Lower lobe of right lung (tissue), 2 donors: ENCODE measurements around the gene LRCH1. TPM values are rescaled to one million over a fixed set of nuclear protein-coding genes. Genes with fewer than 3 reads are reported as not detected.
"Not testable (repeated sequence)": the region's sequence is repeated elsewhere in the genome, so short reads cannot be mapped to it uniquely, and the experiment has no call there.

Source experiments
- ATAC-seq, 2 donors: fragments of 200-7000 bp; cut with Tn5 transposase; one replicate each; pipeline ENCODE4 v1.9.1; 2020 to 2022; ENCODE audit warnings: mild to moderate bottlenecking in 2 of 2, moderate library complexity in 2 of 2
- DNase-seq: peaks from one replicate; pipeline ENCODE4 v3.0.0-alpha.2; 2020
- H3K27ac ChIP-seq: fragments of 200-600 bp; one replicate; pipeline ENCODE4 v1.8.0; 2022
- H3K27me3 ChIP-seq: fragments of 200-600 bp; one replicate; pipeline ENCODE4 v1.8.0; 2022; ENCODE audit warnings: low read depth
- H3K36me3 ChIP-seq: fragments of 200-600 bp; one replicate; pipeline ENCODE4 v1.8.0; 2022; ENCODE audit warnings: mild to moderate bottlenecking
- H3K4me1 ChIP-seq: fragments of 200-600 bp; one replicate; pipeline ENCODE4 v1.8.0; 2022
- H3K4me3 ChIP-seq: fragments of 200-600 bp; one replicate; pipeline ENCODE4 v1.8.0; 2022; ENCODE audit warnings: mild to moderate bottlenecking
- H3K9me3 ChIP-seq: fragments of 200-600 bp; one replicate; pipeline ENCODE4 v1.8.0; 2022
- CTCF ChIP-seq: fragments of 200-600 bp; IDR thresholded peaks from one replicate; pipeline ENCODE4 v1.8.0; 2022; ENCODE audit warnings: antibody characterized with exemption, mild to moderate bottlenecking
- intact Hi-C: fragments of 100-400 bp; cut with DNase I; formaldehyde crosslinking; loops from one replicate; pipeline ENCODE4 v1.11.0; 2022
- total RNA-seq: library from RNA; stranded (reverse); fragmentation: NEBNext Ultra II Directional; extraction: Animal tissue kit (Norgen Biotek cat#: 25700); gene quantifications from one replicate; pipeline ENCODE4 v1.2.1, GENCODE V29; 2021
- donor health status: DM: no; HTN: yes; CAD: no; lungs with severe emphysema.

Gene LRCH1
- total RNA-seq, 1 donor from 2014 or later = 25.9 TPM

- intact Hi-C loops = no loop called here
- Histone ChIP-seq H3K27me3 (no peaks in the 10 kb centered on the region), H3K27ac (no peak overlapping the region), H3K36me3 (peaks cover 51% of the 10 kb centered on the region), H3K4me3 (no peak overlapping the region), H3K9me3 (no peaks in the 10 kb centered on the region), H3K4me1 (peaks cover 14% of the 10 kb centered on the region)
- ATAC-seq (peak; percentile 77 to 84), DNase-seq (no peak)
- no peak for TF ChIP-seq CTCF
Observed at GRCh38 chr13:46751811-46752635, 199.1 kb downstream of the LRCH1 start.

- no peak for DNase-seq
- no peak for ATAC-seq
- Histone ChIP-seq H3K4me3 (no peak overlapping the region), H3K27ac (no peak overlapping the region), H3K27me3 (no peaks in the 10 kb centered on the region), H3K4me1 (peaks cover 21% of the 10 kb centered on the region), H3K36me3 (peaks cover 43% of the 10 kb centered on the region), H3K9me3 (no peaks in the 10 kb centered on the region)
- intact Hi-C loops = no loop called here
- no peak for TF ChIP-seq CTCF
Observed at GRCh38 chr13:46753137-46753536, 200.2 kb downstream of the LRCH1 start.

DNA sequence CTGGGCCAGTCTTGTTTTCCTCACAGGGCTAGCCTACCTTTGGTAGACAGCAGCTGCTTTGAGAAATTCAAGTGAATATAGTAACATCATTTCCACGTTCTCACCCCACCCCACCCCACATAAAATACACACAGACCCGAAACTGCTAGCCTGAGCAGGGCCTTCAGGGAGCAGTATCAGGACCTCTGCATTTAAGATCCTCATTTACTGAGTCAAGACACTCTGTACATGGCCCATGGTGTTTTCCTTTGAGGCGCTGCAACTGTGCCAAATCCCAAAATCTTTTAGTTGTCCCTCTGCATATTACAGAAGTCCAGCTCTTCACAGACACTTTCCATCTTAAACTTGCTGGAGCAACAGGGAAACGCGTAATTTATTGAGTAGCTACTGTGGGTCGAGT, 200.9 kb downstream of the LRCH1 start:
- peaks cover 21% of the 10 kb centered on the region for H3K4me1 ChIP-seq

DNA sequence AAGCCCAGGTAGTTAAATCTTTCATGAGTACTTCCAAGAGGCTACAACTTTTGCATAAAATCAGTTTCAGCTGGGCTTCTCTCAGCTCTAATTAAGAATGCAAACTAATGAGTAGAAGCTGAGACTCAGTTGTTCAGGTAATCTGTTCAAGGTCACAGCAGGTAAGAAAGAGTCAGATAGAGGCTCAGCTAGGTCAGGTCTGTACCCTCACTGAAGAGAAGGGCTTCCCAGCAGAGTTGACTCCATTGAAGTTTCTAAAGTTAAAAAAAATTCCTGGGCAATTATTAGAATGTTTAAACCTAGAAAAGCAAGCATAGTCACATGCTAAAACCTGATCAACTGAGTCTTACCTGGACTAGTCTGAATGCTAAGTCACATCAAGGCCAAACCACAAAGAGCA, 201.8 kb downstream of the LRCH1 start:
- DNase-seq = no peak
- H3K36me3 ChIP-seq = peaks cover 28% of the 10 kb centered on the region

More for the DNA sequence above, 200.9 kb downstream of the LRCH1 start:
- H3K9me3 ChIP-seq = no peaks in the 10 kb centered on the region
- H3K27ac ChIP-seq = no peak overlapping the region
- TF ChIP-seq CTCF = no peak
- no peak overlapping the region for H3K4me3 ChIP-seq
- intact Hi-C loops = no loop called here
- ATAC-seq (no peak), DNase-seq (no peak)
- H3K36me3 ChIP-seq = peaks cover 35% of the 10 kb centered on the region
- no peaks in the 10 kb centered on the region for H3K27me3 ChIP-seq

GRCh38 chr13:46755508-46755907, 202.5 kb downstream of the LRCH1 start:
- H3K9me3 ChIP-seq, ATAC-seq, H3K27ac ChIP-seq, H3K4me3 ChIP-seq, intact Hi-C loops, H3K27me3 ChIP-seq, DNase-seq: not testable (repeated sequence)
- Histone ChIP-seq H3K36me3 (peaks cover 21% of the 10 kb centered on the region), H3K4me1 (peaks cover 32% of the 10 kb centered on the region)

More for the DNA sequence above, 201.8 kb downstream of the LRCH1 start:
- H3K27ac ChIP-seq = no peak overlapping the region
- no peaks in the 10 kb centered on the region for H3K27me3 ChIP-seq
- intact Hi-C loops = no loop called here
- H3K4me3 ChIP-seq = no peak overlapping the region
- no peak for ATAC-seq
- H3K4me1 ChIP-seq = peaks cover 28% of the 10 kb centered on the region
- H3K9me3 ChIP-seq = no peaks in the 10 kb centered on the region
- TF ChIP-seq CTCF = no peak

DNA sequence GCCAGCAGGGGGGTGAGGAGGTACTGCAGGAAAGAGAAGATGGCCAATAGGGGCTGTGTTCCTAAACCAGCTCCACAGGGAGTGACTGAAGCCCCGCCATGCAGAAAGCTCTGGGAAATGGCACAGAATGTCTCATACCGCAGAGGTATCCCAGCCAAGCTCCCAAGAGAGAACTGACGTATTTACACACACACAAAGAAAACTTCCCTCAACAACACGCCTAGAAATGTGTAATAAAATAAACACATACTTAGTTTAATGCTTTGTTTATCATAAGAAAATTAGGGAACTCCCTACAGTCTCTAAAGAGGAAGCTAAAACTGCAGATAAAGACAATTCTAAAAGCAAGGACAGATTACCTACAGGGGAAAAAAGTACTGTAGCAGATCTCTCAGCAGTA, 204.0 kb downstream of the LRCH1 start:
- no peak for TF ChIP-seq CTCF
- DNase-seq = no peak
- no peaks in the 10 kb centered on the region for H3K9me3 ChIP-seq
- peaks cover 6% of the 10 kb centered on the region for H3K36me3 ChIP-seq
- peaks cover 29% of the 10 kb centered on the region for H3K4me1 ChIP-seq
- peak in 1 of 2 donors; percentile 12 for ATAC-seq
- intact Hi-C loops = no loop called here
- H3K4me3 ChIP-seq = no peak overlapping the region
- H3K27me3 ChIP-seq = no peaks in the 10 kb centered on the region
- no peak overlapping the region for H3K27ac ChIP-seq
